Right renal pelvis (tissue), 4 donors: Measurements from ENCODE around the gene FOXL3. TPM values are rescaled to one million over a fixed set of nuclear protein-coding genes. Genes with fewer than 3 reads are reported as not detected.
"Not testable (repeated sequence)": the region's sequence is repeated elsewhere in the genome, so short reads cannot be mapped to it uniquely, and the experiment has no call there.

ENCODE experiments used
- DNase-seq, 4 donors: peaks; one replicate each; pipeline ENCODE4 v3.0.0-alpha.2; 2013; ENCODE audit warnings: low read depth in 4 of 4, low spot score in 3 of 4, missing footprints in 1 of 4
- polyA plus RNA-seq, 4 donors: library from polyadenylated mRNA; unstranded; fragments of 120-200 nt; gene quantifications; one replicate each; pipeline ENCODE4 v1.2.1, GENCODE V29; 2013; ENCODE audit not compliant: insufficient read length in 4 of 4

FOXL3 gene
- polyA plus RNA-seq, 4 donors = 0.09 TPM; not detected in 3

DNA sequence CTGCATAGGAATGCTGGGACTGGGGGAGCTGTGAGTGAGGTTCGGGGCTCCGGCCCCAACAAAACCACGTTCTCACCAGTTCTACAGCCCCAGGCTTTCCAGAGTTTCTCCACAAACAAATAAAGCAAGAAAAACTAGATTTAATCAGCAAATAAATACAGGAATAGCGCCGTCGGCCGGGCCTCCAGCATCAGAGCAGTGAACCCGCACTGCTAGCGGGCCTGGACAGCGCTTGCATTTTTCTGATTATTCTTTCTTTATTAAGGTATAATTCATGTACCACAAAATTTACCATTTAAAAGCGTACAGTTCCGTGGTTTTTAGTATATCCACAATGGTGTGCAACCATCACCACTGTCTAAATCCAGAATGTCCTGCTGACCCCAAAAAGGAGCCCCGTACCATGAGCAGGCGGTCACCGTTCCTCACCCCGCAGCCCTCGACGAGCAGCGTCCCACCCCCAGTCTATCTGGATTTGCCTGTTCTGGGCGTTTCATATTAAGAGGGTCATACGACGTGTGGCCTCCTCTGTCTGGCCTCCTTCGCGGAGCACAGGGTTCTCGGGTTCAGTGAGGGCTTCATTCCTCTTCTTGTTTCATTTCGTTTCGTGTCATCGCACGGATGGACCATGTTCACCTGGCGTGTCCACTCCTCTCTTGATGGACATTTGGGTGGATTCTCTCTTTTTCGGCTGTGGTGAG lies 35.5 kb upstream of the FOXL3 start:
- DNase-seq = no peak

DNA sequence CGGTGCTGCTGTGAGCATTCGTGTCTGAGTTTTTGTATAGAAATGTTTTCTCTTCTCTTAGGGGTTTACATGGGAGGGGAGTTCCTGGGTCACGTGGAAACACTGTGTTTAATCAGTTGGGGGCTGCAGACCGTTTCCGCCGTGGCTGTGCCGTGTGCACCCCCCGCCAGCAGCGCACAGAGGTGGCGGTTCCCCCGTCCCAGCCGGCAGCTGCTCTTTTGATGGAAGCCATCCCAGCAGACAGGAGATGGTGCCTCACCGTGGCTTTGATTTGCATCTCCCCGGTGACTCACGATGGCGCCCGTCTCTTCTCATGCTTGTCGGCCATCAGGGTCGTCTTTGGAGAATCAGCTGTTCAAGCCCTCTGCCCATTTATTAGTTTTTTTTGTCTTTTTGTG lies 34.9 kb upstream of the FOXL3 start:
- no peak for DNase-seq

DNA sequence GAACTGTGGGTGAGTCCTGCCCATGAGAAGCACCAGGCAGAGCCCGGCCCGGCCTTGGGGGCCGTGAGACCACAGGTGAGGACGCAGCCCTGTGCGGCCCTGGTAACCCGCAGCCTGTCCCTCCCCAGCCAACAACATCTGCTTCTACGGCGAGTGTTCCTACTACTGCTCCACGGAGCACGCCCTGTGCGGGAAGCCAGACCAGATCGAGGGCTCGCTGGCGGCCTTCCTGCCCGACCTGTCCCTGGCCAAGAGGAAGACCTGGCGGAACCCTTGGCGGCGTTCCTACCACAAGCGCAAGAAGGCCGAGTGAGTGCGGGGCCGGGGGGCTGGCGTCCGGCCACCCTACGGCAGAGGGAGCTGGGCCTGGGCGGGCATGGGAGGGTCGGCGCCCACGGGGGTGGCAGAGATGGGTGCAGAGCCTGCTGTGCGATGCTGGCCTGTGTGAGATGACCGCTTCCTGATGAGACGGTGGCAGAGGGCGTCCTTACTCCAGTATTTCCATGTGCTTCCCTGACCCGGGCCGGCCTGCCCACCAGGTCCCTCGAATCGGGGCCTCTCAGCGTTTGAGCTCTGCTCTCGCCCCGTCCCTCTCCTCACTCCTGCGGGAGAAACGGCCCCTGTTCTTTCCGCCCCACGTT lies 34.1 kb upstream of the FOXL3 start:
- DNase-seq = no peak

DNA sequence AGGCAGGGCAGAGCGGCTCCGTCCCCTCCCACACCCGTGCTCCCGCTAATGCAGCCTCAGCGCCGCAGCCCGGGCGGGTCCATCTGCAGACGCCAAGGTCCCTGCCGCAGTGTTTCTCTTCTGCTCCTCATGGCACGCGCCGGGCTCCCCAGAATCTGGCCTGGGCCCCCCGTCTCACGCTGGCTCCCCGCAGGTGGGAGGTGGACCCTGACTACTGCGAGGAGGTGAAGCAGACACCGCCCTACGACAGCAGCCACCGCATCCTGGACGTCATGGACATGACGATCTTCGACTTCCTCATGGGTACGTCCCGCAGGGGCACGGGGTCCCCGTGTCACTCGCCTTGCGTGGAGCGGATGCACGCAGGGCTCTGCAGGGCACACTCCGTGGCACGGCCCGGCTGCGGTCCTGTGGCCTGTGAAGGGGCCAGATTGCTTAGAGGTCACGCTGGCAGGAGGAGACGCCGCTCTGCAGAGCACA lies 33.5 kb upstream of the FOXL3 start:
- DNase-seq = no peak

DNA sequence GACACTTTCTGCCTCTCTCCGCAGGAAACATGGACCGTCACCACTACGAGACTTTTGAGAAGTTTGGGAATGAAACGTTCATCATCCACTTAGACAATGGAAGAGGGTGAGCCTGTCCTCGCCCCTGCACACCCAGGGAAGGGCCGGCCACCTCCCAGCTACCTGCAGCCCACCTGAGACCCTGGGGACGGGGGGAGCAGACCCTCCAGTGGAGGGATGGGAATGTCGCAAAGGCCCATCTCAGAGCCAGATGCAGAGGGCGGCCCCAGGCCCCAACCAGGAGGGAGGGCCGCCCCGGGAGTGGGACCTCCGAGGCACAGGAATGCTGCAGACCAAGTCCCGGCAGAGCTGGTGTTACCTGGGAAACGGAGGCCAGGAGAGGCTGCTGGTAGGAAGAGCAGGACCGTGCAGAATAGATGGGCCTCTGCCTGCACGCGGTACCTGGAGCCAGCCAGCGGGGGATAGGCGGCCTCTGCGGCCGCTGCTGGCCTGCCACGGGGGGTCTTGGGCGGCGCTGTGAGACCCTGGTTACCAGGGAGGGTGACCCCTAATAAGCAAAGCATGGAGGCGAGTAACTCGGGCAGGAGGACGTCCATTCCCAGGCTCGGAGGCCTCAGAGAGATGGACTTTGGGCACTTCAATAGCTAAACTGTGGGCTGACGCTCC lies 32.9 kb upstream of the FOXL3 start:
- no peak for DNase-seq

DNA sequence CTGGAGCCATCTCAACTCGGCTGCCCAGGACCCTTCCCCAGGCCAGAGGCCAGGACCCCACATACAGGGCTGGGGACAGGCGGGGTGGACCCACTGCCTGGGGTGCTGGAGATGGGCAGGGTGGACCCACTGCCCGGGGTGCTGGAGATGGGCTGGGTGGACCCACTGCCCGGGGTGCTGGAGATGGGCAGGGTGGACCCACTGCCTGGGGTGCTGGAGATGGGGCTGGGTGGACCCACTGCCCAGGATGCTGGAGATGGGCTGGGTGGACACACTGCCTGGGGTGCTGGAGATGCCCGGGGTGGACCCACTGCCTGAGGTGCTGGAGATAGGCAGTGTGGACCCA lies 32.4 kb upstream of the FOXL3 start:
- no peak for DNase-seq

DNA sequence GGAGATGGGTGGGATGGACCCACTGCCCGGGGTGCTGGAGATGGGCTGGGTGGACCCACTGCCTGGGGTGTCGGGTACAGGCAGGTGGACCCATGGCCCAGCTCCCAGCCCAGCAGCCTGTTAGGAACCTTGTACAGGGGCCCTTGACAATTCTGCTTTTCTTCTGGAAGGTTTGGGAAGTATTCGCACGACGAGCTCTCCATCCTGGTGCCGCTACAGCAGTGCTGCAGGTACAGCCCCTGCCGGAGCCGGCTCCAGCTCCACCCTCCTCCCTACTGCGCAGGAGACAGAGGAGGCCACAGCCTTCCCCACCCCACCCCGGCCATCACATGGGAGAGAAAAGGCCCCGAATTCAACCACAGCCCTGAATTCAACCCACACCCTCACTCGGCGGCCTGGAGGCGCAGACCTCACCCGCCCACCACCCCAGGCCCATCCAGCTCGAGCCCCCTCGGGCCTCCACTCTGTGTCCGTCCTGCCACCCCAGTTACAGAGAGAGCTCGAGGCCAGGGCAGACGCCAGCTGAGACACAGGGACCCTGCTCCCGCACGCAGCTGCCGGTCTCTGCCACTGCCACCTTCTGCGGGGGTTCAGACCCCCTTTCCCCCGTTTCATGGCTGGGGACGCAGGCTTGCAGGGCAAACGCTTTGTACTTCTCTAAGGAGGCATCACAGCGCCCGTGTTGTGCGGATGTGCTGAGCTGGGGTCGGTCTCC lies 31.3 kb upstream of the FOXL3 start:
- no peak for DNase-seq

DNA sequence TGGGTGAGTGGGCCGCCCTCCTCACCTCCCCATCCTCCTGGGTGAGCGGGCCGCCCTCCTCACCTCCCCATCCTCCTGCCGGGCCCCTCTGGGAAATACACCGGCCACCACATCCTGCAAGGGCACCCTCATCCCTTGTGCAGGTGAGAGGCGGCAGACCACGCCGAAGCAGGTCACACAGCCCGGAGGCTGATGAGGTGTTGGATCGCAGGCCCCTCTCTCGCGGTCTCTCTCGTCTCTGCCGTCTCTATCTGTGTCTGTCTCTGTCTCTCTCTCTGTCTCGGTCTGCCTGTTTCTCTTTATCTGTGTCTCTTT lies 30.8 kb upstream of the FOXL3 start:
- no peak for DNase-seq

DNA sequence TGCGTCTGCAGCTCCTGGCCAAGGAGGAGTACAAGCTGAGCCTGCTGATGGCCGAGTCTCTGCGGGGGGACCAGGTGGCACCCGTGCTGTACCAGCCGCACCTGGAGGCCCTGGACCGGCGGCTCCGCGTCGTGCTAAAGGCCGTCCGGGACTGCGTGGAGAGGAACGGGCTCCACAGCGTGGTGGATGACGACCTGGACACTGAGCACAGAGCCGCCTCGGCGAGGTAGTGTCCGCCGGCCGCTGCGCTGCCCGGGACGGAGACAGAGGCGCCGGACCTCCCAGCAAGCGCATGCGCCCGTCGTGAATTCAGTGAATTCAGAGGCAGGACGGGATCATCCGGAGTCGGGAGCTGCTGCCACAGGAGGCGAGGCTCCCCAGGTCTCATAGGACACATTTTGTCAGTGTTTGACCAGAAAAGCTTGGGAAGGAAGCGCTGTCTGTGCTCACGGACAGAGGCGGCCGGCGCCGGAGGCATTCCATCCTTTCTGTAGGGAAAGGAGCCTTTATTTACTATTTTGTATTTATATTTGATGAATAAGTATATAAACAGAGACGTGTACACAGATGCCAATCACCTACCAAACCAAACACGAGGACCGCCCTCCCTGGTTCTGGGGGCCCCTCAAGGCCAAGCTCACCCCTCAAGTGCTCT lies 30.1 kb upstream of the FOXL3 start:
- no peak for DNase-seq

DNA sequence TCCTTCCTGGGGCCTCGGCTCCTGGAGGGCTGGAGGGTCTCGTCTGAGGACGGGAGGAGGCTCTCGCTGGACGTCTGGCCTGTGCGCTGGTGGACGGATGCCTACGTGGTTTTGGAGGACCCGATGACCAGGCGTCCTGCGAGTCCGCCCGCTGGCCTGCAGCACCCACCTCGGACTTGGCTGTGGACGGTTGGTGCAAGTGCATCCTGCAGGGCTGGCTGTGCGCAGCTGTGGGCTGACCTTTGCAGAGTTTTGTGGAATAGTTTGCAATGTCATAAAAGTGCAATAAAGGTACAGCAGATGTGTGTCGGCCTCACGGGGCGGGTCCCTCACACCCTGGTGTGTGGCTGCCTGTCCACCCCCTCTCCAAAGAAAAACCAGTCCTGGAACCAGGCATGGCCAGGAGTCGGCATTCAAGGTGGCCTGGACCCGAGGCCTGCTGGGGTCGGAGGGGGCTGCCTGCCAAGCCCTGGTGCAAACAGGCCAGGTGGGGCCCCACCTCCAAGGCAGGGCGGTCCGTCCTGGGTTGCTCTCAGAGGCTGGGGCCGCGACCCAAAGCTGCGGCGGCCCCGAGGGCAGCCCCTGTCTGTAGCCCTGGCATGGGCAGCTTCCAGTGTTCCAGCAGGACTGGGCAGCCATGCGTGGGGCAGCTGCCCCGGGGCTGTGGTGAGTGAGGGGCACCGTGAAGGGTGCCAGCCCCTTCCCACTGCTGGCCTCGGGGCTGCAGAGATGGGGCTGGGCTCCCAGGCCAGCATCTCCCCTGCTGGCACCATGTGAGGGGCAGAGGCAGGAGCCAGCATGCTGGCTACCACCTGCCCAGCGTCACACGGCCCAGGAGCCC lies 29.3 kb upstream of the FOXL3 start:
- no peak for DNase-seq

DNA sequence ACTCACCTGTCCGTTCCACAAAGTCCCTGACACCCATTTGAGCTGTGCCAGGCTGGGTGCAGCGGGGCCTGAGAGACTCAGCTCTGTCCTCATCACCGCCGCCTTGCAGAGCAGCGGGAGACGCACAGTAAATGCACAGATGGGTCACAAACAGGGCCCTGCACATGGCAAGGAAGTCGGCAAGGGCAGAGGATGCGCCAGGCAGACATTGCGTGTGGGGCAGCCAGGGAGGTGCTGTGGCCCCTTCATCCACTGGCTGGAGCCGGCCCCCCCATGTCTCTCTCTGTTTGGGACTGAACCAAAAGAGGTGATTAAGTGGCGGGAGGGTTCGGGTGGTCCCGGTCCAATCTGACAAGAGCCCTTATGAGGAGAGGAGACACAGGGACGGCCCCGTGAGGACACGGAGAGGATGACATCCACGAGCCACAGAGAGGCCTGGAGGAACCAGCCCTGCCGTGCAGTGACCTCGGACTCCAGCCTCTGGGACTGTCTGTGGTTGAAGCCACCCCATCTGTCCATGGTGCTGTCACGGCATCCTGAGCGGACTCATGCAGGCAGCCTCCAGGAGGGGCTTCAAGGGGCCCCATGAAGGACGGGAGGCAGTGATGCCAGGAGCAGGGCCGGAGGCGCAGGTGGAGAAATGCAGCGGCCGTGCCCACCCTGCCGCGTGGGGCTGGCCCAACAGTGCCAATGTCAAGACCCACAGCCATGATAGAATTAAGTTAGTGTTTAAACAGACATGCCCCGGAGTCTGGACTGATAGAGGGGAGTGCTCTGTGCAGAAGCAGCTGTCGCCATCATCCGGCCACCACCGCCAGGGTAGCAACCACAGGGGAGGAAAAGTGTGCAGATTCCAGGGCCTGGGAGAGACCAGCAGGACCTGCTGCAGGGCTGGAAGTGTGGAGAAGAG lies 28.4 kb upstream of the FOXL3 start:
- no peak for DNase-seq

DNA sequence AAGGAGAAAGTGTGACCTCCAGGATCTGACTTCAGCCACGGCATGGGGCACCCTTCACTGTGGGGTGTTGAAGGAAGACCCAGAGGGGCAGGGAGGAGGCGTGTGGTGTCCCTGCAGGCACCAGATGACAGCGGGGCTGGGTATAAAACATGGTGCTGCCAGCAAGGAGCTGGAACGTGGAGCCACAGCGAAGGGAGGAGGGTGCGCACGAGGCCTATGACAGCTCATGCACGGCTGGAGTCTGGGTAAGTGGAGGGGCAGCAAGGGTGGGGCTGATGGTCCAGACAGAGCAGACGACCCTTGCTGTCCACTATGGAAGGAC lies 27.8 kb upstream of the FOXL3 start:
- DNase-seq = no peak

DNA sequence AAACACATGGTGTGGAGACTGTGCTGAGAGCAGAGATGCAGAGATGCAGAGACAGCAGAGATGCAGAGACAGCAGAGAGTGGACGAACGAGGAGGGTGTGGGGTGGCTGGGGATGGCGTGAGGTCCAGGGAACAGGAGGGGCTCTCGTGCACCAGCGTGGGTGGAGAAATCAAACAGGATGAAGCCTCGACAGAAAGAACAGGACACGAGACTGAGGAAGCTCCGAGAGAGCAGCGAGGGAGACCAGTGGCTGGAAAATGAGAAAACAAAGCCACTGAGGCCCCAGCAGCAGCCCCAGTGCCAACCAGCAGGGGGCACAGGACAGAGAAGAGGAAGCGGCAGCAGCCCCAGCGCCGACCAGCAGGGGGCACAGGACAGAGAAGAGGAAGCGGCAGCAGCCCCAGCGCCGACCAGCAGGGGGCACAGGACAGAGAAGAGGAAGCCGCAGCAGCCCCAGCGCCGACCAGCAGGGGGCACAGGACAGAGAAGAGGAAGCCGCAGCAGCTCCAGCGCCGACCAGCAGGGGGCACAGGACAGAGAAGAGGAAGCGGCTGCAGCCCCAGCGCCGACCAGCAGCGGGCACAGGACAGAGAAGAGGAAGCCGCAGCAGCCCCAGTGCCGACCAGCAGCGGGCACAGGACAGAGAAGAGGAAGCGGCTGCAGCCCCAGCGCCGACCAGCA lies 27.2 kb upstream of the FOXL3 start:
- DNase-seq = not testable (repeated sequence)

DNA sequence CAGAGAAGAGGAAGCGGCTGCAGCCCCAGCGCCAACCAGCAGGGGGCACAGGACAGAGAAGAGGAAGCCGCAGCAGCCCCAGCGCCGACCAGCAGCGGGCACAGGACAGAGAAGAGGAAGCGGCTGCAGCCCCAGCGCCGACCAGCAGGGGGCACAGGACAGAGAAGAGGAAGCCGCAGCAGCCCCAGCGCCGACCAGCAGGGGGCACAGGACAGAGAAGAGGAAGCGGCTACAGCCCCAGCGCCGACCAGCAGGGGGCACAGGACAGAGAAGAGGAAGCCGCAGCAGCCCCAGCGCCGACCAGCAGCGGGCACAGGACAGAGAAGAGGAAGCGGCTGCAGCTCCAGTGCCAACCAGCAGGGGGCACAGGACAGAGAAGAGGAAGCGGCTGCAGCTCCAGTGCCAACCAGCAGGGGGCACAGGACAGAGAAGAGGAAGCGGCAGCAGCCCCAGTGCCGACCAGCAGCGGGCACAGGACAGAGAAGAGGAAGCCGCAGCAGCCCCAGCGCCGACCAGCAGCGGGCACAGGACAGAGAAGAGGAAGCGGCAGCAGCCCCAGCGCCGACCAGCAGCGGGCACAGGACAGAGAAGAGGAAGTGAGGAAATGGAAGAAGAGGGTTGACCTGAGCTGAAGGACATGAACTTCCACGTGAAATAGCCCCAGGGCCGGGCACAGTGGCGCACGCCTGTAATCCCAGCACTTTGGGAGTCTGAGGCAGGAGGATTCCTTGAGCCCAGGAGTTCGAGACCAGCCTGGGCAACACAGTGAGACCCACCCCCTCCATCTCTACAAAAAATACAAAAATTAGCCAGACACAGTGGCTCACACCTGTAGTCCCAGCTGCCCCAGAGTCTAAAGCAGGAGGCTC lies 26.3 kb upstream of the FOXL3 start:
- DNase-seq = not testable (repeated sequence)

DNA sequence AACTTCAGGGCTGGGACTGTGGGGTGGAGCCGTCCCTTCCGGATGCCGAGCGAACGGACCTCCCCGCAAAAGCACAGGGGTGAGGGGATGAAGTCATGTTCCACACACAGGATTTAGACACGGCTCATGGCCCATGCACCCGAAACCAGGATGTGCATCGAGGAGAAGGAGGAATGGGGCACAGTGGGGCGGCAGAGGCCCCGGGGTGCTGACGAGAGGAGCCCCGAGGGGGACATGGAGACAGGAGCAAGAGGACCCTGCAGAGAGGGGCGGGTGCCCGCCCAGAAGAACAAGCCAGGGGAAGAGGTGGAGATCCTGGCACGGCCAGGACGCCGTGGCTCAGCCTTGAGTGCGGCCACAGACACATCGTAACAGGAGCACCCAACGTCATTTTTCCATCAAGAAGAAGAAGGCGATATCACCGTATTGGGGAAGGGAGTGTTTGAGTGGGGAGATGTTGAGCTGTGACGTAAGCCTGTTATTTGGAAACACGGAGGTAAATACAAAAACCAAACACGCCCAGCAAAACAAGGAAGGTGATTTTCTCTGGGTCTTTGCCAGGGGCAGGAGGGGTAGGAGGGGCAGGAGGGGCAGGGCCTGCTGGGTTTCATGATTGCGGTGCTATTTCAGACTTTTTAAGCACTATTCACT lies 25.3 kb upstream of the FOXL3 start:
- no peak for DNase-seq

DNA sequence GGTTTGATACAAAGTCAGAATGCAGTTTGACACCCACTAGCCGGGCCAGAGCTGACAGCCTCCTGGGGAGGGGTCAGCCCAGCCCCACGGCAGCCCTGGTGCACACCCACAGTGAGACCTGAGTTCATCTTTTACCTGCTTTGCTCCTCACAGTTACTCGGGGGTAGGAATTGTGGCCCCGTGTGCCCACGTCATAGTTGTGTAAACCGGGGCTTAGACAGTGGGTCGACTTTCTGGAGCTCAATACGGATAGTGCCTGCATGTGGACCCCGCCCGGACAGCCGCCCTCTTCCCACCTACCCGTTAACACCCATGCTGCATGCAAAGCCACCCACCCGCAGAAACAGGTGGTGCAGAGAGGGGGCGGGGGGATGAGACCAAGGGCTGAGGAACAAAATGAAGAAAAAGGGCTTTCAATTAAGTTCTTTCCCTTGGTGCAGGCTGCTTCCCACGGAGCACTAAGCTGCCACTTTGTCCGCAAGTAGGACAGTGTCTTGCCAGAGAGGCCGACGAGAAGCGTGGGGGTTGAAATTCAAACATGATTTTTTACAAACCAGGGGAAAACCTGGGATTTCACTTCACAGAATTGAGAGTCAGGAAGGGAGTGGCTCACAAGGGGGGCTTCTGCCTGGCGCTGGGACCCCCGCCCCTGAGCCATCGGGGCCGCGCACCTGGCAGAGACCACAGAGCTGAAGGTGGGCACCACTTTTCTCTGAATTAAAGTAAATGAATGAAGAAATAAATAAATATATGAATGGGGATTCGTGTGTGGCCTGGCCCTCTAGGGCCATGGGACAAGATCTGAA lies 24.6 kb upstream of the FOXL3 start:
- no peak for DNase-seq
